WERI-Rb-1 (cell line): ENCODE results near the gene HCAR2.
"Not testable (repeated sequence)": the region's sequence is repeated elsewhere in the genome, so short reads cannot be mapped to it uniquely, and the experiment has no call there.

Experiments
- DNase-seq: peaks from one replicate; pipeline ENCODE4 v3.0.0-alpha.2; 2020
- H3K27ac ChIP-seq: fragments of 250-450 bp; sonication (Bioruptor Pico); 2 replicates; pipeline ENCODE4 v1.5.1; 2020; ENCODE audit warnings: mild to moderate bottlenecking, moderate library complexity
- H3K27me3 ChIP-seq: fragments of 250-450 bp; sonication (Bioruptor Pico); 2 replicates; pipeline ENCODE4 v1.5.1; 2021; ENCODE audit warnings: mild to moderate bottlenecking, low read depth, moderate library complexity; ENCODE audit not compliant: insufficient read depth, severe bottlenecking
- H3K36me3 ChIP-seq: fragments of 250-450 bp; sonication (Bioruptor Pico); 2 replicates; pipeline ENCODE4 v1.5.1; 2020; ENCODE audit warnings: mild to moderate bottlenecking, moderate library complexity
- H3K4me3 ChIP-seq: 2 replicates; pipeline ENCODE4 v1.5.1; 2011; ENCODE audit warnings: low read depth, mild to moderate bottlenecking, control low read depth, low read length
- H3K9me3 ChIP-seq: fragments of 250-450 bp; sonication (Bioruptor Pico); 2 replicates; pipeline ENCODE4 v1.5.1; 2021; ENCODE audit warnings: mild to moderate bottlenecking, moderate library complexity; ENCODE audit not compliant: severe bottlenecking
- CTCF ChIP-seq: IDR thresholded peaks from 2 replicates; pipeline ENCODE4 v1.5.1; 2011; ENCODE audit warnings: low read depth, mild to moderate bottlenecking, control low read depth, inconsistent platforms, low read length

HCAR2 gene

GRCh38 chr12:122702890-122703611, at the start of gene HCAR2:
HCAR2 (minus strand) TSS chr12:122703357; CDS start chr12:122703283, 74 bp downstream.
- not testable (repeated sequence) for H3K9me3 ChIP-seq, H3K27me3 ChIP-seq, H3K27ac ChIP-seq, DNase-seq, H3K36me3 ChIP-seq, H3K4me3 ChIP-seq

GRCh38 chr12:122752464-122753318, 49.5 kb upstream of the HCAR2 start, which contains the start of gene DENR:
DENR (plus strand) TSS chr12:122752824; CDS start chr12:122753702, 878 bp downstream.
- Histone ChIP-seq H3K27me3 (no peaks in the 10 kb centered on the region), H3K36me3 (peaks cover 42% of the 10 kb centered on the region), H3K4me3 (peak within 1 kb of the TSS; percentile 78), H3K9me3 (no peaks in the 10 kb centered on the region), H3K27ac (peak within 1 kb of the TSS; percentile 93)
- TF ChIP-seq CTCF: peak; percentile 94
- peak; percentile 98 for DNase-seq

DNA sequence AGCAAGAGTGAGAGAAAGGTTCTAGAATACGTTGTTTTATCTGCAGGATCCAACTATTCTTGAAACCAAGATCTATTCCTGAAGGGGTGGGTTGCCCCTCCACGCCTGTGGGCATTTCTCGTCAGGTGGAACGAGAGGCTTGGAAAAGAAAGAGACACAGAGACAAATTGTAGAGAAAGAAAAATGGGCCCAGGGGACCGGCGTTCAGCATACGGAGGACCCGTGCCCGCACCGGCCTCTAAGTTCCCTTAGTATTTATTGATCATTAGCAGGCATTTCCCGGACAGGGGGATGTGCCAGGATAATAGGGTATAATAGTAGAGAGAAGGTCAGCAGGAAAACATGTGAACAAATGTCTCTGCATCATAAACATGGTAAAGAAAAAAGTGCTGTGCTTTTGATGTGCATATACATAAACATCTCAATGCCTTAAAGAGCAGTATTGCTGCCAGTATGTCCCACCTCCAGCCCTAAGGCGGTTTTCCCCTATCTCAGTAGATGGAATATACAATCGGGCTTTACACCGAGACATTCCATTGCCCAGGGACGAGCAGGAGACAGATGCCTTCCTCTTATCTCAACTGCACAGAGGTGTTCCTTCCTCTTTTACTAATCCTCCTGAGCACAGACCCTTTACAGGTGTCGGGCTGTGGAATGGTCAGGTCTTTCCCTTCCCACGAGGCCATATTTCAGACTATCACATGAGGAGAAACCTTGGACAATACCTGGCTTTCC, 47.8 kb upstream of the HCAR2 start:
- H3K27me3 ChIP-seq, H3K9me3 ChIP-seq, DNase-seq: not testable (repeated sequence)
- Histone ChIP-seq H3K4me3 (peak overlapping the region; percentile 18; the same call in 1 of the 2 replicates), H3K27ac (peak overlapping the region; percentile 77), H3K36me3 (peaks cover 25% of the 10 kb centered on the region)

GRCh38 chr12:122749569-122750332, 46.6 kb upstream of the HCAR2 start:
- no peak overlapping the region for H3K4me3 ChIP-seq
- no peaks in the 10 kb centered on the region for H3K27me3 ChIP-seq
- TF ChIP-seq CTCF: no peak
- H3K9me3 ChIP-seq: no peaks in the 10 kb centered on the region
- H3K27ac ChIP-seq: no peak overlapping the region
- peaks cover 13% of the 10 kb centered on the region for H3K36me3 ChIP-seq
- DNase-seq: no peak

- no peak overlapping the region for H3K4me3 ChIP-seq
- no peaks in the 10 kb centered on the region for H3K9me3 ChIP-seq
- no peaks in the 10 kb centered on the region for H3K27me3 ChIP-seq
- DNase-seq: no peak
- no peaks in the 10 kb centered on the region for H3K36me3 ChIP-seq
- no peak for TF ChIP-seq CTCF
- H3K27ac ChIP-seq: no peak overlapping the region
Measured at GRCh38 chr12:122747224-122748135, 44.3 kb upstream of the HCAR2 start.
